Measurements from ENCODE around the gene SULT4A1. TPM values are rescaled to one million over a fixed set of nuclear protein-coding genes. Genes with fewer than 3 reads are reported as not detected.

The SULT4A1 gene
- total and polyA plus RNA-seq, 2 of the 4 experiments (the other 2 are of a cell fraction): 1.1 to 5.2 TPM

DNA sequence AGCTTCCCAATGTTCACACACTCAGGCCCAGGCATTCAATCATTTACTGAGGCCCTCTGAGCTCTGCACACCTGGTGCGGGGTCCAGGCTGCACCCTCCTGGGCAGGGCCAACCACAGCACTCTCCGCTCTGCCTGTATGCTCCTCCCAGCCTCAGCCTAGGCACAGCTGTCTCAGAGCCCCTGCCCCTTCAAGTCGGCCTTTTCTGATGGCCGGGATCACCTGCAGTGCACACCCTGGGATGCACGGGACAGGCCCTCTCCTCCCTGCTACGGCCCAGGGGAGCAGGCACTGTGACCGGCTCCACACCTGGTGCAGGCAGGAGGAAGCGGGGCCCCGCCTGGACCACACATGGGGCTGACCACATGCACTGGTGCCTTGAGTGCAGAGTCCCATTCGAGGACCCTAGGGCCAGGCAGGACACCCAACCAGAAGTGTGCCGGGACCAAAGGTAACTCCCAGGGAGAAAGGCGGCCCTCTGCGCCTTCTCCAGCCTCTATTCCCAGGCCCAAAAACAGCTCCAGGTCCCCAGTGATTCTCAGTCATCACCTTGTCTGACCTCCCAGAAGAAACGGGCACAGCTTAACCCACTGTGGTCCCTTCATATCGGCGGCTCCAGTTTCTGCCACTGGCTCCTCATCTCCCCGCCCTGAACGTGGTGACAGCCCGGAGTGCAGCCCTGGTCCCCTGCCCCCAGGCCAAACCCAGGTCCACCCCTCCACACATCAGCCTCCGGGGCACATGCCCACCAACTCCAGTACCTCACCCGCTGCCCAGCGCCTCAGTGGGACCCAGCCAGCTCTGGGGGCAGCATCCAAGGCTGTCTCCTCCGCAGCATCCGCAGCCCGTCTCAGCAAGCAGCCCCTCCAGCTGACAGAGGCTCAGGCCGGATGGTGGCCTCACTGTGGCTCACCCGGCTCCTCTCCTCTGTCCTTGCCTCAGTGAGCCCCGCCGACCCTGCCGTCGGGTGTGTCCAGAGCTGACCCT is 17.5 kb downstream of the SULT4A1 start:
- Histone ChIP-seq H2AFZ (replicated peaks; ENCODE audit: low read length, poor library complexity) (no peak overlapping the region), H2AK5ac (ENCODE audit: low read depth, low read length) (no peak overlapping the region), H3K9me1 (ENCODE audit: insufficient read depth, low read length) (no peaks in the 10 kb centered on the region), H3K4me2 (ENCODE audit: low read depth, low read length) (no peak overlapping the region), H3K4ac (ENCODE audit: low read depth, low read length) (no peak overlapping the region), H4K8ac (ENCODE audit: low read depth in 2 of 2, low read length in 2 of 2) (no peak overlapping the region), H4K20me1 (ENCODE audit: insufficient read depth, low read length) (peaks cover 8% of the 10 kb centered on the region), H2BK20ac (ENCODE audit: low read depth, low read length) (no peak overlapping the region), H4K5ac (ENCODE audit: low read depth, low read length) (no peak overlapping the region), H3K36me3 (ENCODE audit: control insufficient read depth, insufficient read depth, low read length) (no peaks in the 10 kb centered on the region), H3K27me3 (ENCODE audit: control insufficient read depth, insufficient read depth, low read length) (peaks cover under 1% of the 10 kb centered on the region; the same call in 1 of the 2 replicates), H2BK15ac (ENCODE audit: low read depth, low read length) (no peak overlapping the region), H2BK120ac (ENCODE audit: low read depth, low read length) (no peak overlapping the region), H2AK9ac (replicated peaks; ENCODE audit: low read depth, low read length, poor library complexity) (no peak overlapping the region), H3K4me1 (ENCODE audit: control insufficient read depth, insufficient read depth, low read length) (peaks cover 5% of the 10 kb centered on the region; the same call in 1 of the 2 replicates), H3K27ac (ENCODE audit: insufficient read depth, low read length) (no peak overlapping the region), H2BK5ac (ENCODE audit: low read depth, low read length, poor library complexity, severe bottlenecking) (no peak overlapping the region), H3K18ac (ENCODE audit: low read depth, low read length) (no peak overlapping the region), H3K14ac (replicated peaks; ENCODE audit: low read depth, low read length) (no peak overlapping the region), H3K79me1 (ENCODE audit: low read depth in 1 of 2, low read length in 2 of 2) (no peaks in the 10 kb centered on the region; a peak in 1 of 4 replicates), H3K23ac (ENCODE audit: low read depth, low read length) (no peak overlapping the region), H3K56ac (ENCODE audit: extremely low read depth, insufficient read depth, low read length) (no peak overlapping the region), H3K4me3 (ENCODE audit: insufficient read depth, low read depth, low read length) (no peak overlapping the region), H3K9ac (ENCODE audit: low read depth, low read length) (no peak overlapping the region), H4K91ac (ENCODE audit: insufficient read depth, low read depth, low read length) (no peak overlapping the region), H3K9me3 (ENCODE audit: control insufficient read depth, insufficient read depth, low read length) (no peaks in the 10 kb centered on the region)
- DNase-seq: no peak
- dilution Hi-C loops (cut with HindIII; ENCODE audit: low sequenced_read_pairs, unreplicated experiment) (no loop called here), intact Hi-C loops (cut with micrococcal nuclease) (no loop called here), in situ Hi-C loops (cut with MboI; ENCODE audit: low sequenced_read_pairs) (no loop called here)
- ChIA-PET CTCF (interaction anchor here (0.6 kb wide), 1 partner anchor 18 kb away, joined by 3 read pairs; no protein-coding TSS in a partner anchor), POLR2A (ENCODE audit: unreplicated experiment) (no interaction called here)
- no peak for ATAC-seq (ENCODE audit: low read depth)
- WGBS, 2 experiments (ENCODE audit: extremely low coverage in 2 of 2, insufficient read length in 1 of 2): 93% methylated on average over 16 of the region's 31 CpGs; no CpG with 5 or more reads in 1 of the 2 experiments
- TF ChIP-seq MAFK (IDR thresholded peaks at IDR 0.05; ENCODE audit: low read depth, low read length) (no peak), RCOR1 (IDR thresholded peaks at IDR 0.05; ENCODE audit: insufficient replicate concordance, low read length) (no peak), ELK1 (IDR thresholded peaks at IDR 0.05; ENCODE audit: borderline replicate concordance, low read depth, low read length) (no peak), NFE2L2 (IDR thresholded peaks at IDR 0.05; ENCODE audit: low read depth, low read length) (no peak), MAZ (IDR thresholded peaks at IDR 0.05; ENCODE audit: borderline replicate concordance, low read depth, low read length) (no peak), CEBPB (IDR thresholded peaks at IDR 0.05; ENCODE audit: low read depth, low read length) (no peak), MXI1 (IDR thresholded peaks at IDR 0.05; ENCODE audit: borderline replicate concordance, low read depth, low read length) (no peak), USF2 (IDR thresholded peaks at IDR 0.05; ENCODE audit: low read depth, low read length) (no peak), CTCF (conservative IDR thresholded peaks at IDR 0.05; ENCODE audit: low read depth, low read length) (no peak), POLR2A (IDR thresholded peaks at IDR 0.05; ENCODE audit: low read depth, low read length) (no peak), RFX5 (IDR thresholded peaks at IDR 0.05; ENCODE audit: low read depth, low read length) (no peak), RAD21 (IDR thresholded peaks at IDR 0.05; ENCODE audit: low read length) (no peak), CHD1 (IDR thresholded peaks at IDR 0.05; ENCODE audit: low read depth, low read length) (no peak), FOS (IDR thresholded peaks at IDR 0.05; ENCODE audit: low read depth, low read length) (no peak)
- no TSS peak for BruUV-seq (replicated peaks)
